Measurements from ENCODE around the gene ARMC10.

- TF ChIP-seq CTCF (IDR thresholded peaks at IDR 0.05) (no peak), POLR2A (IDR thresholded peaks at IDR 0.05) (no peak)
These were observed 16.8 kb upstream of the ARMC10 start for GRCh38 chr7:103058122-103058521.
